Neural cell (in vitro differentiated cells): Measurements from ENCODE around the gene RAPGEFL1. TPM values are rescaled to one million over a fixed set of nuclear protein-coding genes. Genes with fewer than 3 reads are reported as not detected.

Experiments
- H2AFZ ChIP-seq: fragments of 200-600, 300-800 bp; sonication (generic), shearing (Covaris generic); 2 replicates; pipeline ENCODE4 v1.6.0; 2014; ENCODE audit warnings: low read depth, mild to moderate bottlenecking, antibody characterized with exemption, low read length, moderate library complexity
- H3F3A ChIP-seq: fragments of 200-600 bp; shearing (Covaris generic); 2 replicates; pipeline ENCODE4 v1.6.1; 2016; ENCODE audit warnings: mild to moderate bottlenecking, moderate library complexity, mixed read lengths, antibody characterized with exemption, low read length; ENCODE audit not compliant: insufficient read depth, poor library complexity, severe bottlenecking
- H3K27ac ChIP-seq: fragments of 200-600, 300-800 bp; sonication (generic), shearing (Covaris generic); 2 replicates; pipeline ENCODE4 v1.5.1; 2014; ENCODE audit warnings: mild to moderate bottlenecking, low read length, moderate library complexity
- H3K27me3 ChIP-seq: fragments of 300-800, 200-600 bp; sonication (generic), shearing (Covaris generic); 2 replicates; pipeline ENCODE4 v1.6.0; 2014; ENCODE audit warnings: mild to moderate bottlenecking, low read depth, low read length, moderate library complexity; ENCODE audit not compliant: insufficient read depth
- H3K36me3 ChIP-seq: fragments of 300-800, 200-600 bp; sonication (generic), shearing (Covaris generic); 2 replicates; pipeline ENCODE4 v1.5.1; 2014; ENCODE audit warnings: mild to moderate bottlenecking, antibody characterized with exemption, low read length, moderate library complexity; ENCODE audit not compliant: insufficient read depth
- H3K4me2 ChIP-seq: fragments of 300-800, 200-600 bp; sonication (generic), shearing (Covaris generic); 2 replicates; pipeline ENCODE4 v1.6.0; 2014; ENCODE audit warnings: mild to moderate bottlenecking, low read length
- H3K4me3 ChIP-seq: fragments of 300-800, 200-600 bp; sonication (generic), shearing (Covaris generic); 2 replicates; pipeline ENCODE4 v1.5.1; 2014; ENCODE audit warnings: mild to moderate bottlenecking, low read length, moderate library complexity
- H3K79me2 ChIP-seq: fragments of 200-600 bp; shearing (Covaris generic); replicated peaks from 2 replicates; pipeline ENCODE4 v1.6.0; 2014; ENCODE audit warnings: mild to moderate bottlenecking, low read length, moderate library complexity; ENCODE audit not compliant: insufficient read depth
- H3K9ac ChIP-seq: fragments of 300-800, 200-600 bp; sonication (generic), shearing (Covaris generic); 2 replicates; pipeline ENCODE4 v1.6.1; 2016; ENCODE audit warnings: mild to moderate bottlenecking, low read length, mixed read lengths
- H3K9me2 ChIP-seq: fragments of 200-600 bp; shearing (Covaris generic); 2 replicates; pipeline ENCODE4 v1.6.1; 2016; ENCODE audit warnings: mild to moderate bottlenecking, low read length, mixed read lengths; ENCODE audit not compliant: insufficient read depth
- H3K9me3 ChIP-seq: fragments of 200-600, 300-800 bp; sonication (generic), shearing (Covaris generic); 2 replicates; pipeline ENCODE4 v1.6.1; 2016; ENCODE audit warnings: mild to moderate bottlenecking, mixed run types, low read length, moderate library complexity, mixed read lengths
- H4K20me1 ChIP-seq: fragments of 200-600 bp; shearing (Covaris generic); 2 replicates; pipeline ENCODE4 v1.6.1; 2016; ENCODE audit warnings: mild to moderate bottlenecking, mixed run types; ENCODE audit not compliant: insufficient read depth
- EP300 ChIP-seq: fragments of 450-650 bp; conservative IDR thresholded peaks from 2 replicates; pipeline ENCODE4 v1.6.1; 2014; ENCODE audit warnings: antibody characterized with exemption, mild to moderate bottlenecking, moderate library complexity; ENCODE audit not compliant: poor library complexity, severe bottlenecking
- EZH2 ChIP-seq: fragments of 200-600, 300-800 bp; shearing (Covaris generic), sonication (generic); IDR thresholded peaks from 2 replicates; pipeline ENCODE4 v1.6.1; 2014; ENCODE audit warnings: antibody characterized with exemption, low read length, borderline replicate concordance, mild to moderate bottlenecking; ENCODE audit not compliant: insufficient read depth, poor library complexity, severe bottlenecking
- MXI1 ChIP-seq: fragments of 450-650 bp; conservative IDR thresholded peaks from 2 replicates; pipeline ENCODE4 v1.6.1; 2014; ENCODE audit warnings: antibody characterized with exemption, mild to moderate bottlenecking; ENCODE audit not compliant: poor library complexity, severe bottlenecking
- POLR2AphosphoS5 ChIP-seq: IDR thresholded peaks from 2 replicates; pipeline ENCODE4 v1.6.1; 2012
- RAD21 ChIP-seq: fragments of 450-650 bp; conservative IDR thresholded peaks from 2 replicates; pipeline ENCODE4 v1.6.1; 2014; ENCODE audit warnings: antibody characterized with exemption, mild to moderate bottlenecking, moderate library complexity
- SMC3 ChIP-seq: fragments of 450-650 bp; conservative IDR thresholded peaks from 2 replicates; pipeline ENCODE4 v1.6.1; 2014; ENCODE audit warnings: antibody characterized with exemption, mild to moderate bottlenecking, moderate library complexity; ENCODE audit not compliant: poor library complexity
- TAF1 ChIP-seq: IDR thresholded peaks from 2 replicates; pipeline ENCODE4 v1.6.1; 2012; ENCODE audit warnings: low read depth
- polyA plus RNA-seq: library from polyadenylated mRNA; depleted of rRNA; stranded (reverse); fragments of >200 nt; gene quantifications from 2 replicates; pipeline ENCODE4 v1.2.3, GENCODE V29; 2014
- TF ChIP-seq, protein P1 (sequence below): fragments of 450-650 bp; IDR thresholded peaks from 2 replicates; pipeline ENCODE4 v1.5.1; 2014; ENCODE audit warnings: antibody characterized with exemption, mild to moderate bottlenecking, moderate library complexity; ENCODE audit not compliant: poor library complexity, severe bottlenecking
- TF ChIP-seq, protein P2 (sequence below): IDR thresholded peaks from 2 replicates; pipeline ENCODE4 v1.6.1; 2012; ENCODE audit warnings: borderline replicate concordance

Gene RAPGEFL1
- polyA plus RNA-seq, 1 donor from 2014 or later: 15.5 TPM

GRCh38 chr17:40170325-40170724, 6.9 kb upstream of the RAPGEFL1 start:
- Histone ChIP-seq H3K4me2 (no peak overlapping the region), H3K9ac (no peak overlapping the region), H3K9me3 (no peaks in the 10 kb centered on the region), H3K9me2 (no peaks in the 10 kb centered on the region), H3K27me3 (no peaks in the 10 kb centered on the region), H3K36me3 (peaks cover 7% of the 10 kb centered on the region), H3K4me3 (no peak overlapping the region), H2AFZ (no peak overlapping the region), H3K27ac (no peak overlapping the region), H4K20me1 (no peaks in the 10 kb centered on the region), H3F3A (no peaks in the 10 kb centered on the region), H3K79me2 (no peaks in the 10 kb centered on the region)
- TF ChIP-seq EP300 (no peak), MXI1 (no peak), EZH2 (no peak), POLR2AphosphoS5 (no peak), RAD21 (no peak), TAF1 (no peak)
- TF ChIP-seq, protein P1, sequence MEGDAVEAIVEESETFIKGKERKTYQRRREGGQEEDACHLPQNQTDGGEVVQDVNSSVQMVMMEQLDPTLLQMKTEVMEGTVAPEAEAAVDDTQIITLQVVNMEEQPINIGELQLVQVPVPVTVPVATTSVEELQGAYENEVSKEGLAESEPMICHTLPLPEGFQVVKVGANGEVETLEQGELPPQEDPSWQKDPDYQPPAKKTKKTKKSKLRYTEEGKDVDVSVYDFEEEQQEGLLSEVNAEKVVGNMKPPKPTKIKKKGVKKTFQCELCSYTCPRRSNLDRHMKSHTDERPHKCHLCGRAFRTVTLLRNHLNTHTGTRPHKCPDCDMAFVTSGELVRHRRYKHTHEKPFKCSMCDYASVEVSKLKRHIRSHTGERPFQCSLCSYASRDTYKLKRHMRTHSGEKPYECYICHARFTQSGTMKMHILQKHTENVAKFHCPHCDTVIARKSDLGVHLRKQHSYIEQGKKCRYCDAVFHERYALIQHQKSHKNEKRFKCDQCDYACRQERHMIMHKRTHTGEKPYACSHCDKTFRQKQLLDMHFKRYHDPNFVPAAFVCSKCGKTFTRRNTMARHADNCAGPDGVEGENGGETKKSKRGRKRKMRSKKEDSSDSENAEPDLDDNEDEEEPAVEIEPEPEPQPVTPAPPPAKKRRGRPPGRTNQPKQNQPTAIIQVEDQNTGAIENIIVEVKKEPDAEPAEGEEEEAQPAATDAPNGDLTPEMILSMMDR: no peak
- TF ChIP-seq, protein P2, sequence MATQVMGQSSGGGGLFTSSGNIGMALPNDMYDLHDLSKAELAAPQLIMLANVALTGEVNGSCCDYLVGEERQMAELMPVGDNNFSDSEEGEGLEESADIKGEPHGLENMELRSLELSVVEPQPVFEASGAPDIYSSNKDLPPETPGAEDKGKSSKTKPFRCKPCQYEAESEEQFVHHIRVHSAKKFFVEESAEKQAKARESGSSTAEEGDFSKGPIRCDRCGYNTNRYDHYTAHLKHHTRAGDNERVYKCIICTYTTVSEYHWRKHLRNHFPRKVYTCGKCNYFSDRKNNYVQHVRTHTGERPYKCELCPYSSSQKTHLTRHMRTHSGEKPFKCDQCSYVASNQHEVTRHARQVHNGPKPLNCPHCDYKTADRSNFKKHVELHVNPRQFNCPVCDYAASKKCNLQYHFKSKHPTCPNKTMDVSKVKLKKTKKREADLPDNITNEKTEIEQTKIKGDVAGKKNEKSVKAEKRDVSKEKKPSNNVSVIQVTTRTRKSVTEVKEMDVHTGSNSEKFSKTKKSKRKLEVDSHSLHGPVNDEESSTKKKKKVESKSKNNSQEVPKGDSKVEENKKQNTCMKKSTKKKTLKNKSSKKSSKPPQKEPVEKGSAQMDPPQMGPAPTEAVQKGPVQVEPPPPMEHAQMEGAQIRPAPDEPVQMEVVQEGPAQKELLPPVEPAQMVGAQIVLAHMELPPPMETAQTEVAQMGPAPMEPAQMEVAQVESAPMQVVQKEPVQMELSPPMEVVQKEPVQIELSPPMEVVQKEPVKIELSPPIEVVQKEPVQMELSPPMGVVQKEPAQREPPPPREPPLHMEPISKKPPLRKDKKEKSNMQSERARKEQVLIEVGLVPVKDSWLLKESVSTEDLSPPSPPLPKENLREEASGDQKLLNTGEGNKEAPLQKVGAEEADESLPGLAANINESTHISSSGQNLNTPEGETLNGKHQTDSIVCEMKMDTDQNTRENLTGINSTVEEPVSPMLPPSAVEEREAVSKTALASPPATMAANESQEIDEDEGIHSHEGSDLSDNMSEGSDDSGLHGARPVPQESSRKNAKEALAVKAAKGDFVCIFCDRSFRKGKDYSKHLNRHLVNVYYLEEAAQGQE: no peak

GRCh38 chr17:40171750-40172149, 5.5 kb upstream of the RAPGEFL1 start:
- Histone ChIP-seq H3K36me3 (peaks cover 7% of the 10 kb centered on the region), H3K4me3 (no peak overlapping the region), H3K9me3 (no peaks in the 10 kb centered on the region), H3F3A (no peaks in the 10 kb centered on the region), H3K4me2 (no peak overlapping the region), H2AFZ (no peak overlapping the region), H3K9ac (no peak overlapping the region), H3K79me2 (no peaks in the 10 kb centered on the region), H3K9me2 (no peaks in the 10 kb centered on the region), H3K27ac (no peak overlapping the region), H3K27me3 (no peaks in the 10 kb centered on the region), H4K20me1 (no peaks in the 10 kb centered on the region)
- TF ChIP-seq SMC3 (no peak), TAF1 (no peak), EZH2 (no peak)
- TF ChIP-seq, protein P1: no peak
- TF ChIP-seq, protein P2: no peak
